Lower lobe of right lung (tissue), 2 donors: ENCODE measurements around the gene INMT. TPM values are rescaled to one million over a fixed set of nuclear protein-coding genes. Genes with fewer than 3 reads are reported as not detected.

Experiments
- ATAC-seq, 2 donors: fragments of 200-7000 bp; cut with Tn5 transposase; one replicate each; pipeline ENCODE4 v1.9.1; 2020 to 2022; ENCODE audit warnings: mild to moderate bottlenecking in 2 of 2, moderate library complexity in 2 of 2
- DNase-seq: peaks from one replicate; pipeline ENCODE4 v3.0.0-alpha.2; 2020
- H3K27ac ChIP-seq: fragments of 200-600 bp; one replicate; pipeline ENCODE4 v1.8.0; 2022
- H3K27me3 ChIP-seq: fragments of 200-600 bp; one replicate; pipeline ENCODE4 v1.8.0; 2022; ENCODE audit warnings: low read depth
- H3K36me3 ChIP-seq: fragments of 200-600 bp; one replicate; pipeline ENCODE4 v1.8.0; 2022; ENCODE audit warnings: mild to moderate bottlenecking
- H3K4me1 ChIP-seq: fragments of 200-600 bp; one replicate; pipeline ENCODE4 v1.8.0; 2022
- H3K4me3 ChIP-seq: fragments of 200-600 bp; one replicate; pipeline ENCODE4 v1.8.0; 2022; ENCODE audit warnings: mild to moderate bottlenecking
- H3K9me3 ChIP-seq: fragments of 200-600 bp; one replicate; pipeline ENCODE4 v1.8.0; 2022
- intact Hi-C: fragments of 100-400 bp; cut with DNase I; formaldehyde crosslinking; loops from one replicate; pipeline ENCODE4 v1.11.0; 2022
- total RNA-seq: library from RNA; stranded (reverse); fragmentation: NEBNext Ultra II Directional; extraction: Animal tissue kit (Norgen Biotek cat#: 25700); gene quantifications from one replicate; pipeline ENCODE4 v1.2.1, GENCODE V29; 2021
- TF ChIP-seq, protein P1 (sequence below): fragments of 200-600 bp; IDR thresholded peaks from one replicate; pipeline ENCODE4 v1.8.0; 2022; ENCODE audit warnings: antibody characterized with exemption, mild to moderate bottlenecking
- donor health status: DM: no; HTN: yes; CAD: no; lungs with severe emphysema.

INMT gene
- total RNA-seq, 1 donor from 2014 or later, result 249 TPM

DNA sequence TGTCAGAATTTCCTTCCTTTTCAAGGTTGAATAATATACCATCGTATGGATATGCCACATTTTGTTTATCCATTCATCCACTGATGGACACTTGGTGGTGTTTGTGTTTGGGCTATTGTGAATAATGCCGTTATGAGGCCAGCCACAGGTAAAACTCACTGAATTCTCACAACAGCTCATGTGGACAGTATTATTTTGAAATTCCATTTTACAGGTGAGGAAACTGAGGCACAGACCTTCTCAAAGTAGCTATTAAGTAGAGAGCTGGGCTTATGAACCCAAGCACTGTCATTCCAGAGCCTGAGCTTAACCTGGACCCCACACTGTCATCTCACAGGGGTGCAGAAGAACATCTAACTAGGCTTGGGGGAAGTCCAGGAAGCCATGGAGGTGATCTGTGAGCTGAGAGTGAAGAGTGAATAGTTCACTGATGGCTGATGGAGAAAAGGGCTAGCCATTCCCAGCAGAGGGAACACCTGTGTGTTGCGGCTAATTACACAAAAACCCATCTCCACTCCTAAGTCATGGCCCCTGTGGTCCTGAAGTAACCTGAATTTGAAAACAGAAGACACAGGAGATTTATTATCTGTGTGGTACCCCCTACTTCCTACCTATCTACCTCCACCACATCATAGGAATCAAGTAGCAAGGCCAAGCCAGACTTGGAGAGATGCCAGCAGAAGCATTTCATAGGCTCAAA, 8.7 kb downstream of the INMT start:
- H3K27ac ChIP-seq, result no peak overlapping the region
- DNase-seq, result no peak

DNA sequence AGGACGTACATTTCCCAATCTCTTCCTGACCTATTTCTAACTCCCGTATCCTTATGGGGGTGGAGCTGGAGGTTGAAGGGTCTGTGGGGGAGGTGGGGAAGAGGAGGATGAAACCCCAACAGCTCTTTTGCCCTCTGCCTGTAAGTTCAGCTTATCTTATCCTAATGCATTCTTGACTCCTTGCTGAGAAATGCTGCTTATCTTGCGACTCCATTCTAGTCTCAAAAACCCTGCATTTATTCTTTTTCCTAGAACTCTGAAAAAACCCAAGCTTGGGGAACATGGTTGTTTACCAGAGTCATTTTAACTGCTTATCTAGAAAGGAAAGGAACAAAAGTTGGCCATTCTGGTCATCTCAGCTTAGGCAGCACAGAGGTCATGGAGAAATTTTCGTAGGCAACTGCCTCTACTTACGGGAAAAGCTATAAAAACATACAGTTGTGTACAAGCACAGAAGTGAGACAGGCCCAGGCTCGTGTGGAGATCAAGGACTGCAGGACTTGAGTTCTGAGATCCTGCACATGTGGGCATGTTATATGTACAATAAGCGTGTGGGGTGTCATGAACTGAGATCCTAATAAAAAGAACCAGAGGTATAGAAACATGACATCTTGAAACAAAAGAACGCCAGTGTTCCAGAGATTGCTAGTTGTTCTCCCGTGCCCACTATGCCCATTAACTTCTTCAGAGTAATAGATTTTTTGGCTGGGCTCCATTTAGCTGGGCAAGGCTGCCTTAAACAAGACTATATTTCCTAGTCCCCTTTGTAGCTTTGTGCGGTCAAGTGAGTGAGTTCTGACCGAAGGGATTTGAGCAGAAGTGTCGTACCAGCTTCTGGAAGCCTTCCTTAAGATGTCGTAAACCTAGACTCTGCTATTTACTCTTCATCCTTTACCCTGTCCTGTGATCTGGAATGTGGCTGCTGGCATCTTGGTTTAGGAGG, 9.6 kb downstream of the INMT start:
- peak overlapping the region; percentile 41 for H3K27ac ChIP-seq
- no peak overlapping the region for H3K4me3 ChIP-seq
- H3K36me3 ChIP-seq, result peaks cover 8% of the 10 kb centered on the region
- intact Hi-C loops, result no loop called here
- no peak for DNase-seq
- peaks cover 78% of the 10 kb centered on the region for H3K4me1 ChIP-seq
- H3K27me3 ChIP-seq, result no peaks in the 10 kb centered on the region
- ATAC-seq, result no peak
- H3K9me3 ChIP-seq, result no peaks in the 10 kb centered on the region
- TF ChIP-seq, protein P1, sequence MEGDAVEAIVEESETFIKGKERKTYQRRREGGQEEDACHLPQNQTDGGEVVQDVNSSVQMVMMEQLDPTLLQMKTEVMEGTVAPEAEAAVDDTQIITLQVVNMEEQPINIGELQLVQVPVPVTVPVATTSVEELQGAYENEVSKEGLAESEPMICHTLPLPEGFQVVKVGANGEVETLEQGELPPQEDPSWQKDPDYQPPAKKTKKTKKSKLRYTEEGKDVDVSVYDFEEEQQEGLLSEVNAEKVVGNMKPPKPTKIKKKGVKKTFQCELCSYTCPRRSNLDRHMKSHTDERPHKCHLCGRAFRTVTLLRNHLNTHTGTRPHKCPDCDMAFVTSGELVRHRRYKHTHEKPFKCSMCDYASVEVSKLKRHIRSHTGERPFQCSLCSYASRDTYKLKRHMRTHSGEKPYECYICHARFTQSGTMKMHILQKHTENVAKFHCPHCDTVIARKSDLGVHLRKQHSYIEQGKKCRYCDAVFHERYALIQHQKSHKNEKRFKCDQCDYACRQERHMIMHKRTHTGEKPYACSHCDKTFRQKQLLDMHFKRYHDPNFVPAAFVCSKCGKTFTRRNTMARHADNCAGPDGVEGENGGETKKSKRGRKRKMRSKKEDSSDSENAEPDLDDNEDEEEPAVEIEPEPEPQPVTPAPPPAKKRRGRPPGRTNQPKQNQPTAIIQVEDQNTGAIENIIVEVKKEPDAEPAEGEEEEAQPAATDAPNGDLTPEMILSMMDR, result no peak

More for the DNA sequence above, 8.7 kb downstream of the INMT start:
- Histone ChIP-seq H3K4me1 (peaks cover 78% of the 10 kb centered on the region), H3K9me3 (no peaks in the 10 kb centered on the region), H3K4me3 (no peak overlapping the region), H3K27me3 (no peaks in the 10 kb centered on the region), H3K36me3 (peaks cover 8% of the 10 kb centered on the region)
- ATAC-seq, result no peak
- TF ChIP-seq, protein P1, result no peak
- intact Hi-C loops, result no loop called here

DNA sequence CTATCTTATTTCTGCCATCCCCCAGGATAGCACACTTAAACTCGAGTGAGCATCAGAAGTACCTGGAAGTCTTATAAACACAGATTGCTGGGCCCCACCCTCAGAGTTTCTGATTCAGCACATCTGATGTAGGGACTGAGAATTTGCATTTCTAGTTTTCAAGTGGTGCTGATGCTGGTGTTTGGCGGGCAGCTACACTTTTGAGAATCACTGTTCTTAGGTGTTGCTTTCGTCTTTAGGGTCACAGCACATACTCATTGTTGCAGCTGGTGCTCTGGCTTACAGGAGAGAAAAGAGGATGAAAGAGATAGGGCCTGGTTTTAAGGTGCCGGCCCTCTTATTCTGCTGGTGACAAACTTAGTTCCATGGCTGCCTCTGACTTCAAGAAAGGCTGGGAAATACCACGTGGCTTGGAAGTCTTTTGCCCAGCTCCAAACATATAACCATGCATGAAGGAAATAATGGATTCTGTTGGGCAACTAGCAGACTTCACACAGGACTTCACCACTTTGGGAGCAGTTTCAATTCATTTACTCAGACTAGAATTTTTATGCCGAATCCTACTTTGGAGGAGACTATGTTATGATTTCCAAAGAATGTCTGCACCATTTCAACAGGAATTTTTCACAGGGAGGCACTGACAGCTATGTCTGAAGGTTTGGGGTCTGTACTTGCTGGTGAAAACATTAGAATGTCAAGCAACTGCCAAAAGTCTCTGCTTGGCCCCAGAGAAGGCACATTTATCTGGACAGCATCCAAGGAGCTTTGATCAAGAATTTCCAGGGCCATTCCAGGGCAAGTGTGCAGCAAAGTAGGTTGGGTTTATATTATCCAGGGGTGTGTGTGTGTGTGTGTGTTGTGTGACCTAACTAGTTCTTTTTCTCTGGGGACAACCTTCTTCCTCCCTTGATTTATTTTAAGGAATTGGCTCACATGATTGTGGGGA, 12.4 kb downstream of the INMT start:
- Histone ChIP-seq H3K9me3 (no peaks in the 10 kb centered on the region), H3K27me3 (no peaks in the 10 kb centered on the region), H3K4me1 (peaks cover 51% of the 10 kb centered on the region), H3K36me3 (no peaks in the 10 kb centered on the region), H3K27ac (peak overlapping the region; percentile 53), H3K4me3 (no peak overlapping the region)
- TF ChIP-seq, protein P1, result no peak
- no peak for DNase-seq
- peak; percentile 55 to 68 for ATAC-seq
- intact Hi-C loops, result no loop called here

DNA sequence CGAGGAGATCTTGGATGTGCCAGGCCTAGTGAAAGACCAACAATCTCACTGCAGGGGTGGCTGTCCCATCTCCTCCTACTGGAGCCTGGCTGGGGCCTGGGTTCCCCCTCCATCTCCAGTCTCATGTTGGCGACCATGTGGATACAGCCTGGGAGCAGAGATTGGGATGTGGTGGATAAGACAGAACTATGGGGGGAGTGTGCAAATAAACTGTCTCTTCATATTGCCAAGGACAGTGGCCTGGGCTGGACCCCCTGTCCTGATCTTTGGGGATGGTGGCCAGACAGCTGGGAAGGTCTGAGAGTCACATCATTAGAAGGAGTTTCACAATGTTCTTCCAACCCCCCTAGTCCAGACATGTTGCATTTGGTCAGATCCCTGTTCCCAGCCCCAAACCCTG, 13.5 kb downstream of the INMT start:
- intact Hi-C loops, result no loop called here
- peak; percentile 43 to 70 for ATAC-seq

More for the DNA sequence above, 13.5 kb downstream of the INMT start:
- Histone ChIP-seq H3K9me3 (no peaks in the 10 kb centered on the region), H3K27ac (peak overlapping the region; percentile 53), H3K36me3 (no peaks in the 10 kb centered on the region), H3K27me3 (no peaks in the 10 kb centered on the region), H3K4me1 (peaks cover 52% of the 10 kb centered on the region), H3K4me3 (no peak overlapping the region)
- no peak for DNase-seq
- TF ChIP-seq, protein P1, result no peak
